Measurements from ENCODE around the gene PJVK. TPM values are rescaled to one million over a fixed set of nuclear protein-coding genes. Genes with fewer than 3 reads are reported as not detected.

Gene PJVK
- total and polyA plus RNA-seq, 2 of the 13 experiments (the other 11 are each of a cell fraction or from before 2014, with no cell fraction given), result 1.2 to 2.6 TPM

- BruUV-seq (replicated peaks), result no TSS peak
- no peak overlapping the region for H2AFZ ChIP-seq (ENCODE audit: low read length)
- peak overlapping the region; percentile 85 for H3K4me2 ChIP-seq (ENCODE audit: low read depth, low read length)
- DNase-seq (ENCODE audit: low spot score) (no peak), FAIRE-seq (no peak), ATAC-seq (no peak)
- H3K27ac ChIP-seq (ENCODE audit: extremely low read length, insufficient read depth, low read length), result peak overlapping the region; percentile 96
- peaks cover 14% of the 10 kb centered on the region; the same call in 1 of the 2 replicates for H4K20me1 ChIP-seq (ENCODE audit: insufficient read depth, low read length)
- H3K36me3 ChIP-seq (replicated peaks in 1 of 2; ENCODE audit: control insufficient read depth in 1 of 2, insufficient read depth in 2 of 2, low read length in 2 of 2), result peaks cover 9 to 42% of the 10 kb centered on the region in 2 experiments
- peak overlapping the region; percentile 98 for H3K9ac ChIP-seq (ENCODE audit: insufficient read depth, low read depth, low read length)
- in situ Hi-C loops (cut with HindIII; ENCODE audit: extremely low pct_ligation_motif_present, low pct_unique_long_range_greater_than_20kb) (no loop called here), intact Hi-C loops (cut with micrococcal nuclease; ENCODE audit: unreplicated experiment) (no loop called here)
- peaks cover 26% of the 10 kb centered on the region for H3K79me2 ChIP-seq (ENCODE audit: insufficient read depth, low read length)
- peaks cover 33% of the 10 kb centered on the region for H3K4me1 ChIP-seq (ENCODE audit: insufficient read depth, low read length)
- H3K4me3 ChIP-seq (replicated peaks in 1 of 3; ENCODE audit: insufficient read depth in 1 of 3, low read depth in 2 of 3, low read length in 3 of 3), result peak overlapping the region; percentile 75 to 88 (median 82); a peak in 4 of 6 replicates
- ChIA-PET POLR2A (interaction anchor here (2.4 to 3.9 kb wide), 5 partner anchors 18 to 36 kb away, joined by 34 to 97 read pairs (median 74); partner anchors contain the start of gene PLEKHA3), CTCF (ENCODE audit: low intra/inter-chr PET ratio, low total read pairs) (no interaction called here)
- H3K27me3 ChIP-seq (ENCODE audit: control insufficient read depth in 1 of 2, insufficient read depth in 2 of 2, low read length in 2 of 2), result no peaks in the 10 kb centered on the region; a peak in 1 of 5 replicates
- TF ChIP-seq NFKBIZ (CRISPR knock-in tag; IDR thresholded peaks at IDR 0.05) (no peak), ZNF124 (CRISPR knock-in tag; IDR thresholded peaks at IDR 0.05) (no peak), ZNF775 (CRISPR knock-in tag; IDR thresholded peaks at IDR 0.05; ENCODE audit: borderline replicate concordance) (no peak), MYPOP (CRISPR knock-in tag; IDR thresholded peaks at IDR 0.05) (no peak), ZFYVE20 (CRISPR knock-in tag; IDR thresholded peaks at IDR 0.05; ENCODE audit: borderline replicate concordance, low read depth) (no peak), NFIB (CRISPR knock-in tag; IDR thresholded peaks at IDR 0.05; ENCODE audit: borderline replicate concordance) (no peak), RNF2 (conservative IDR thresholded peaks at IDR 0.05; ENCODE audit: low read depth) (no peak), MAFF (IDR thresholded peaks at IDR 0.05; ENCODE audit: low read depth, low read length) (no peak), TAF15 (IDR thresholded peaks at IDR 0.05; ENCODE audit: low read depth, low read length, poor library complexity, severe bottlenecking) (no peak), MYC (CRISPR knock-in tag; IDR thresholded peaks at IDR 0.05; ENCODE audit: borderline replicate concordance) (no peak), HNRNPK (IDR thresholded peaks at IDR 0.05; ENCODE audit: low read depth, low read length, poor library complexity, severe bottlenecking) (no peak), PLSCR1 (CRISPR knock-in tag; IDR thresholded peaks at IDR 0.05; ENCODE audit: borderline replicate concordance) (no peak), CENPX (CRISPR knock-in tag; IDR thresholded peaks at IDR 0.05) (no peak), ZNF34 (CRISPR knock-in tag; IDR thresholded peaks at IDR 0.05; ENCODE audit: borderline replicate concordance) (no peak)
- WGBS (ENCODE audit: low lambda C conversion rate), result 95% methylated on average over 4 of the region's 4 CpGs
- H3K9me3 ChIP-seq (ENCODE audit: low read length), result no peaks in the 10 kb centered on the region
Observed at GRCh38 chr2:178448968-178449661, 2.1 kb upstream of the PJVK start.
